HEK293 (cell line): Measurements from ENCODE around the gene TEX30.

Experiments used
- CTCF ChIP-seq: fragments of 450-650 bp; formaldehyde crosslinking; IDR thresholded peaks from 2 replicates; pipeline ENCODE4 v1.5.1; 2016; ENCODE audit warnings: missing biosample characterization, missing genetic modification characterization
- ELK4 ChIP-seq: IDR thresholded peaks from 2 replicates; pipeline ENCODE4 v1.6.1; 2011; ENCODE audit warnings: mild to moderate bottlenecking, low read depth, low read length, borderline replicate concordance
- HOXA7 ChIP-seq: sonication (generic); formaldehyde crosslinking; IDR thresholded peaks from 2 replicates; pipeline ENCODE4 v1.8.1; 2022; ENCODE audit warnings: missing genetic modification reagents, borderline replicate concordance
- ZNF48 ChIP-seq: fragments of 450-650 bp; formaldehyde crosslinking; IDR thresholded peaks from 2 replicates; pipeline ENCODE4 v1.5.1; 2016; ENCODE audit warnings: missing biosample characterization, missing genetic modification characterization
- ZNF560 ChIP-seq: fragments of 450-650 bp; formaldehyde crosslinking; IDR thresholded peaks from 2 replicates; pipeline ENCODE4 v1.5.1; 2017; ENCODE audit warnings: missing biosample characterization, missing genetic modification characterization, borderline replicate concordance
- TF ChIP-seq, protein P1 (sequence below): fragments of 450-650 bp; formaldehyde crosslinking; IDR thresholded peaks from 2 replicates; pipeline ENCODE4 v1.5.1; 2016; ENCODE audit warnings: missing biosample characterization, missing genetic modification characterization

- TF ChIP-seq ZNF48 (tag by site-specific recombination) (no peak), ELK4 (no peak), CTCF (tag by site-specific recombination) (peak; percentile 80), ZNF560 (no peak), HOXA7 (no peak)
- TF ChIP-seq, protein P1, sequence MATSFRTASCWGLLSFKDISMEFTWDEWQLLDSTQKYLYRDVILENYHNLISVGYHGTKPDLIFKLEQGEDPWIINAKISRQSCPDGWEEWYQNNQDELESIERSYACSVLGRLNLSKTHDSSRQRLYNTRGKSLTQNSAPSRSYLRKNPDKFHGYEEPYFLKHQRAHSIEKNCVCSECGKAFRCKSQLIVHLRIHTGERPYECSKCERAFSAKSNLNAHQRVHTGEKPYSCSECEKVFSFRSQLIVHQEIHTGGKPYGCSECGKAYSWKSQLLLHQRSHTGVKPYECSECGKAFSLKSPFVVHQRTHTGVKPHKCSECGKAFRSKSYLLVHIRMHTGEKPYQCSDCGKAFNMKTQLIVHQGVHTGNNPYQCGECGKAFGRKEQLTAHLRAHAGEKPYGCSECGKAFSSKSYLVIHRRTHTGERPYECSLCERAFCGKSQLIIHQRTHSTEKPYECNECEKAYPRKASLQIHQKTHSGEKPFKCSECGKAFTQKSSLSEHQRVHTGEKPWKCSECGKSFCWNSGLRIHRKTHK (tag by site-specific recombination), result no peak
These were observed 26.8 kb upstream of the TEX30 start for GRCh38 chr13:102800145-102801041.
